H1 (cell line): Measurements from ENCODE around the gene RTEL1. TPM values are rescaled to one million over a fixed set of nuclear protein-coding genes. Genes with fewer than 3 reads are reported as not detected.

Experiments
- CTCF ChIA-PET: fragments of 300-600 bp; sonication (Branson Sonifier 250); formaldehyde crosslinking; loops from one replicate; lab custom pipeline; 2021; ENCODE audit not compliant: partially characterized antibody; lab: Charles Lee
- POLR2A ChIA-PET: fragments of 300-600 bp; sonication (Branson Sonifier 250); formaldehyde crosslinking; loops from one replicate; lab custom pipeline; 2021; ENCODE audit warnings: inconsistent platforms; ENCODE audit not compliant: partially characterized antibody; lab: Charles Lee
- DNase-seq, 2 experiments: peaks; one replicate each; pipeline versions ENCODE4 v3.0.0 to v3.0.0-alpha.2; 2010 to 2022; ENCODE audit warnings: low spot score in 2 of 2, low read depth in 1 of 2, mixed read lengths in 1 of 2
- FAIRE-seq: peaks from 2 replicates; lab custom pipeline; 2011; peaks lifted over from hg19 to GRCh38; lab: Jason Lieb, UNC
- H2AFZ ChIP-seq: 2 replicates; pipeline ENCODE4 v1.8.1; 2012; ENCODE audit warnings: low read length, inconsistent platforms
- H2AK5ac ChIP-seq: 2 replicates; pipeline ENCODE4 v1.6.1; 2013; ENCODE audit warnings: low read depth, low read length
- H2BK120ac ChIP-seq: replicated peaks from 2 replicates; pipeline ENCODE3; 2013; ENCODE audit warnings: low read depth, low read length, inconsistent platforms
- H2BK12ac ChIP-seq: 2 replicates; pipeline ENCODE4 v1.6.1; 2013; ENCODE audit warnings: low read depth, low read length
- H2BK15ac ChIP-seq: 2 replicates; pipeline ENCODE4 v1.6.1; 2013; ENCODE audit warnings: low read length
- H2BK20ac ChIP-seq: 2 replicates; pipeline ENCODE4 v1.6.1; 2013; ENCODE audit warnings: low read length
- H2BK5ac ChIP-seq: 2 replicates; pipeline ENCODE4 v1.6.1; 2013; ENCODE audit warnings: low read depth, low read length
- H3K14ac ChIP-seq: 2 replicates; pipeline ENCODE4 v1.6.1; 2013; ENCODE audit warnings: inconsistent platforms; ENCODE audit not compliant: insufficient read length
- H3K18ac ChIP-seq: 2 replicates; pipeline ENCODE4 v1.6.1; 2013; ENCODE audit warnings: low read length; ENCODE audit errors: extremely low read depth
- H3K23ac ChIP-seq: 2 replicates; pipeline ENCODE4 v1.6.1; 2013; ENCODE audit warnings: inconsistent platforms; ENCODE audit not compliant: insufficient read length
- H3K23me2 ChIP-seq: 2 replicates; pipeline ENCODE4 v1.6.1; 2013; ENCODE audit warnings: low read depth, low read length
- H3K27ac ChIP-seq: 2 replicates; pipeline ENCODE4 v1.6.1; 2011; ENCODE audit warnings: low read depth, low read length, inconsistent platforms
- H3K27me3 ChIP-seq, 4 experiments: replicated peaks in 1 of 4; 1 replicate in 1 of 4; 2 replicates in 3 of 4; pipeline versions ENCODE4 v1.6.1 to v1.8.1; 2011 to 2013; ENCODE audit warnings: low read length in 3 of 4, mild to moderate bottlenecking in 3 of 4, inconsistent platforms in 2 of 4, mixed read lengths in 2 of 4, moderate library complexity in 1 of 4; ENCODE audit not compliant: control insufficient read depth in 3 of 4, insufficient read depth in 3 of 4; ENCODE audit errors: extremely low read depth in 1 of 4
- H3K36me3 ChIP-seq, 4 experiments: 2 replicates each; pipeline versions ENCODE4 v1.6.1 to v1.8.1; 2011 to 2013; ENCODE audit warnings: mild to moderate bottlenecking in 4 of 4, low read length in 3 of 4, moderate library complexity in 2 of 4, control low read depth in 1 of 4, inconsistent platforms in 1 of 4; ENCODE audit not compliant: insufficient read depth in 4 of 4, control insufficient read depth in 2 of 4
- H3K4ac ChIP-seq: replicated peaks from 2 replicates; pipeline ENCODE3; 2013; ENCODE audit warnings: low read length, low read depth, mixed read lengths, inconsistent platforms; ENCODE audit not compliant: insufficient read length
- H3K4me1 ChIP-seq, 4 experiments: replicated peaks in 1 of 4; 1 replicate in 1 of 4; 2 replicates in 3 of 4; pipeline versions ENCODE4 v1.6.1 to v1.8.1; 2011 to 2013; ENCODE audit warnings: low read length in 3 of 4, inconsistent platforms in 2 of 4, mixed read lengths in 1 of 4; ENCODE audit not compliant: insufficient read depth in 4 of 4, control insufficient read depth in 3 of 4
- H3K4me2 ChIP-seq, 2 experiments: 2 replicates each; pipeline versions ENCODE4 v1.6.1 to v1.8.1; 2011 to 2013; ENCODE audit warnings: low read depth in 2 of 2, low read length in 2 of 2, control low read depth in 1 of 2, inconsistent platforms in 1 of 2, mild to moderate bottlenecking in 1 of 2; ENCODE audit not compliant: insufficient read depth in 1 of 2
- H3K4me3 ChIP-seq, 4 experiments: fragments of 200-600, 300-600 bp in 1 of 4; sonication (generic), shearing (Covaris generic), sonication (Bioruptor Twin) in 1 of 4; 2 replicates each; pipeline versions ENCODE4 v1.5.1 to v1.8.1; 2011 to 2016; ENCODE audit warnings: low read length in 4 of 4, low read depth in 3 of 4, control low read depth in 2 of 4, inconsistent platforms in 2 of 4, mild to moderate bottlenecking in 2 of 4, mixed read lengths in 1 of 4, moderate library complexity in 1 of 4; ENCODE audit not compliant: insufficient read depth in 2 of 4; ENCODE audit errors: extremely low read depth in 1 of 4
- H3K56ac ChIP-seq: replicated peaks from 2 replicates; pipeline ENCODE3; 2013; ENCODE audit warnings: low read depth, mild to moderate bottlenecking, mixed read lengths, low read length, inconsistent platforms; ENCODE audit not compliant: insufficient read length
- H3K79me1 ChIP-seq: 2 replicates; pipeline ENCODE4 v1.6.1; 2013; ENCODE audit warnings: low read depth, low read length, control low read depth
- H3K79me2 ChIP-seq, 2 experiments: 2 replicates each; pipeline versions ENCODE4 v1.6.1 to v1.8.1; 2012 to 2013; ENCODE audit warnings: low read length in 2 of 2, mild to moderate bottlenecking in 2 of 2, inconsistent platforms in 1 of 2; ENCODE audit not compliant: insufficient read depth in 2 of 2, control insufficient read depth in 1 of 2
- H3K9ac ChIP-seq, 4 experiments: replicated peaks in 1 of 4; 1 replicate in 1 of 4; 2 replicates in 3 of 4; pipeline versions ENCODE4 v1.6.1 to v1.8.1; 2011 to 2013; ENCODE audit warnings: low read depth in 3 of 4, low read length in 3 of 4, control low read depth in 2 of 4, mild to moderate bottlenecking in 2 of 4, moderate library complexity in 2 of 4, inconsistent platforms in 1 of 4; ENCODE audit errors: extremely low read depth in 1 of 4
- H3K9me3 ChIP-seq, 2 experiments: 2 replicates each; pipeline versions ENCODE4 v1.6.1 to v1.8.1; 2012 to 2013; ENCODE audit warnings: mild to moderate bottlenecking in 2 of 2, moderate library complexity in 2 of 2, control low read depth in 1 of 2, inconsistent platforms in 1 of 2, low read depth in 1 of 2, low read length in 1 of 2, mixed read lengths in 1 of 2; ENCODE audit not compliant: insufficient read depth in 2 of 2
- H4K20me1 ChIP-seq, 2 experiments: replicated peaks in 1 of 2; 2 replicates each; pipeline versions ENCODE3 to v1.8.1; 2011 to 2013; ENCODE audit warnings: inconsistent platforms in 2 of 2, low read length in 2 of 2, mild to moderate bottlenecking in 1 of 2; ENCODE audit not compliant: insufficient read depth in 2 of 2, control insufficient read depth in 1 of 2
- H4K5ac ChIP-seq: 2 replicates; pipeline ENCODE4 v1.6.1; 2013; ENCODE audit warnings: low read length, low read depth, mixed read lengths, inconsistent platforms; ENCODE audit not compliant: insufficient read length
- H4K8ac ChIP-seq: 2 replicates; pipeline ENCODE4 v1.8.0; 2013; ENCODE audit warnings: mild to moderate bottlenecking, moderate library complexity, low read length, inconsistent platforms; ENCODE audit not compliant: insufficient read depth; ENCODE audit errors: extremely low read depth
- H4K91ac ChIP-seq: replicated peaks from 2 replicates; pipeline ENCODE3; 2013; ENCODE audit warnings: low read length, mixed read lengths, inconsistent platforms; ENCODE audit not compliant: insufficient read length
- ATF2 ChIP-seq: IDR thresholded peaks from 2 replicates; pipeline ENCODE4 v1.6.1; 2012; ENCODE audit warnings: low read length, inconsistent platforms
- ATF3 ChIP-seq: IDR thresholded peaks from 2 replicates; pipeline ENCODE4 v1.6.1; 2011; ENCODE audit warnings: low read depth, mild to moderate bottlenecking, low read length; ENCODE audit not compliant: insufficient read depth
- HDAC2 ChIP-seq, 2 experiments: fragments of 300-600 bp in 1 of 2; sonication (generic) in 1 of 2; IDR thresholded peaks; 2 replicates each; pipeline ENCODE4 v1.6.1; 2011 to 2012; ENCODE audit warnings: low read depth in 2 of 2, low read length in 2 of 2, mild to moderate bottlenecking in 2 of 2, moderate library complexity in 2 of 2, borderline replicate concordance in 1 of 2, inconsistent platforms in 1 of 2
- JUND ChIP-seq: IDR thresholded peaks from 2 replicates; pipeline ENCODE4 v1.6.1; 2011; ENCODE audit warnings: mild to moderate bottlenecking, improper control_type of control experiment, low read length
- MAFK ChIP-seq: IDR thresholded peaks from 2 replicates; pipeline ENCODE4 v1.6.1; 2012; ENCODE audit warnings: low read depth, mild to moderate bottlenecking, improper control_type of control experiment, low read length
- POLR2A ChIP-seq, 2 experiments: IDR thresholded peaks; 1 replicate in 1 of 2; 2 replicates in 1 of 2; pipeline ENCODE4 v1.6.1; 2011; ENCODE audit warnings: low read depth in 2 of 2, low read length in 2 of 2, mild to moderate bottlenecking in 2 of 2; ENCODE audit errors: control extremely low read depth in 1 of 2
- POU5F1 ChIP-seq: IDR thresholded peaks from 2 replicates; pipeline ENCODE4 v1.6.1; 2011; ENCODE audit warnings: low read depth, mild to moderate bottlenecking, low read length, moderate library complexity
- RAD21 ChIP-seq, 2 experiments: IDR thresholded peaks in 1 of 2; conservative IDR thresholded peaks in 1 of 2; 2 replicates each; pipeline ENCODE4 v1.6.1; 2011; ENCODE audit warnings: low read depth in 2 of 2, low read length in 2 of 2, improper control_type of control experiment in 1 of 2, inconsistent platforms in 1 of 2, mild to moderate bottlenecking in 1 of 2, moderate library complexity in 1 of 2
- TAF7 ChIP-seq: optimal IDR thresholded peaks from 2 replicates; pipeline ENCODE3; 2011; ENCODE audit warnings: low read depth, mild to moderate bottlenecking, inconsistent platforms, low read length, moderate library complexity, borderline replicate concordance
- WGBS, 2 experiments: shearing (Covaris generic) in 1 of 2; methylation state at CpG; one replicate each; pipeline versions ENCODE4 v1.1.6 to v1.1.7; 2013 to 2015; ENCODE audit warnings: low lambda C conversion rate in 2 of 2, mixed read lengths in 2 of 2, inconsistent platforms in 1 of 2, low coverage in 1 of 2, missing lambda C conversion rate in 1 of 2; ENCODE audit not compliant: insufficient replicate concordance in 2 of 2, insufficient coverage in 1 of 2, insufficient read length in 1 of 2; ENCODE audit errors: extremely low coverage in 1 of 2, missing lambda C conversion rate in 1 of 2; 5-methylcytosine and 5-hydroxymethylcytosine counted together
- polyA plus RNA-seq, 7 experiments: library from polyadenylated mRNA; depleted of rRNA in 3 of 7; stranded (reverse) in 5 of 7; unstranded in 2 of 7; fragments of >200 nt in 5 of 7; fragments of 200-250 nt in 2 of 7; gene quantifications; 1 replicate in 5 of 7; 2 replicates in 1 of 7; 4 replicates in 1 of 7; pipeline versions ENCODE4 v1.2.1 to v1.2.3, GENCODE V29; 2011 to 2013; ENCODE audit warnings: missing spikeins in 2 of 7, mixed read lengths in 2 of 7
- total RNA-seq: library from RNA; stranded (reverse); fragmentation: NEBNext Ultra II Directional; extraction: Animal tissue kit (Norgen Biotek cat#: 25700); gene quantifications from 2 replicates; pipeline ENCODE4 v1.2.1, GENCODE V29; 2021

RTEL1 gene
- total and polyA plus RNA-seq, 2 of the 8 experiments (the other 6 are each of a cell fraction or from before 2014, with no cell fraction given) = 16.2 to 37.1 TPM

- Histone ChIP-seq H2BK5ac (no peak overlapping the region), H3K9me3 (no peaks in the 10 kb centered on the region), H2BK12ac (no peak overlapping the region), H3K23me2 (peaks cover 9% of the 10 kb centered on the region; the same call in 1 of the 2 replicates), H2AK5ac (no peak overlapping the region), H3K18ac (no peak overlapping the region), H3K56ac (no peak overlapping the region), H3K4ac (no peak overlapping the region), H2AFZ (no peak overlapping the region), H3K27ac (no peak overlapping the region), H4K20me1 (peaks cover 0 to 3% of the 10 kb centered on the region in 2 experiments), H3K9ac (no peak overlapping the region), H2BK20ac (no peak overlapping the region), H3K14ac (no peak overlapping the region), H3K23ac (no peak overlapping the region), H3K36me3 (peaks cover 0 to 12% (median 6%) of the 10 kb centered on the region in 4 experiments; a peak in 3 of 8 replicates), H2BK120ac (no peak overlapping the region), H3K4me1 (peaks cover 0 to 11% (median 10%) of the 10 kb centered on the region in 4 experiments; a peak in 6 of 7 replicates), H3K79me2 (no peaks in the 10 kb centered on the region), H4K8ac (no peak overlapping the region), H4K5ac (no peak overlapping the region), H4K91ac (no peak overlapping the region), H3K79me1 (no peaks in the 10 kb centered on the region; the same call in 1 of the 2 replicates), H3K4me3 (no peak overlapping the region), H2BK15ac (no peak overlapping the region), H3K4me2 (no peak overlapping the region), H3K27me3 (peaks cover 0 to 4% (median 3%) of the 10 kb centered on the region in 4 experiments; a peak in 3 of 7 replicates)
- DNase-seq = no peak
- CTCF ChIA-PET = interaction anchor here (0.9 to 1.6 kb wide), 5 partner anchors 8 to 151 kb away, joined by 3 to 4 read pairs (median 3); partner anchors contain the start of gene TPD52L2
- POLR2A ChIA-PET = interaction anchor here (0.7 to 1.3 kb wide), 3 partner anchors 87 to 213 kb away, joined by 3 read pairs; partner anchors contain the start of gene UCKL1
- 94% methylated on average over 31 of the region's 31 CpGs; no CpG with 5 or more reads in 1 of the 2 experiments for WGBS, 2 experiments
- FAIRE-seq = no peak
- TF ChIP-seq HDAC2 (IDR thresholded peaks at IDR 0.05; ENCODE audit: borderline replicate concordance in 1 of 2, low read depth in 2 of 2, low read length in 2 of 2) (no peak), TAF7 (no peak), JUND (no peak), RAD21 (IDR thresholded peaks at IDR 0.05 in 1 of 2, conservative IDR thresholded peaks at IDR 0.05 in 1 of 2; ENCODE audit: low read depth in 2 of 2, low read length in 2 of 2) (no peak), POU5F1 (no peak), MAFK (no peak), ATF3 (no peak), POLR2A (IDR thresholded peaks at IDR 0.05; ENCODE audit: control extremely low read depth in 1 of 2, low read depth in 2 of 2, low read length in 2 of 2) (no peak), ATF2 (no peak)
Measured at GRCh38 chr20:63743210-63743970, 85.3 kb downstream of the RTEL1 start.
